Measurements from ENCODE around the gene CYP2B6. TPM values are rescaled to one million over a fixed set of nuclear protein-coding genes. Genes with fewer than 3 reads are reported as not detected.
"Not testable (repeated sequence)": the region's sequence is repeated elsewhere in the genome, so short reads cannot be mapped to it uniquely, and the experiment has no call there.

Gene CYP2B6
- polyA plus RNA-seq, 4 donors: 2.1 to 3.5 (median 2.8) TPM; not detected in 1

GRCh38 chr19:41029524-41030432, 38.7 kb downstream of the CYP2B6 start:
- DNase-seq (ENCODE audit: low read depth in 4 of 4, low spot score in 3 of 4): no peak

- DNase-seq (ENCODE audit: low read depth in 4 of 4, low spot score in 3 of 4): no peak
Measured at GRCh38 chr19:41030651-41031050, 39.6 kb downstream of the CYP2B6 start.

GRCh38 chr19:41031916-41032315, 40.8 kb downstream of the CYP2B6 start:
- DNase-seq (ENCODE audit: low read depth in 4 of 4, low spot score in 3 of 4): no peak

- DNase-seq (ENCODE audit: low read depth in 4 of 4, low spot score in 3 of 4): not testable (repeated sequence)
Measured at GRCh38 chr19:41033324-41033723, 42.2 kb downstream of the CYP2B6 start.

GRCh38 chr19:41039806-41040205, 48.7 kb downstream of the CYP2B6 start:
- no peak for DNase-seq (ENCODE audit: low read depth in 4 of 4, low spot score in 3 of 4)

GRCh38 chr19:41045095-41045494, 54.0 kb downstream of the CYP2B6 start:
- not testable (repeated sequence) for DNase-seq (ENCODE audit: low read depth in 4 of 4, low spot score in 3 of 4)

- no peak for DNase-seq (ENCODE audit: low read depth in 4 of 4, low spot score in 3 of 4)
Measured at GRCh38 chr19:41050426-41050825, 59.3 kb downstream of the CYP2B6 start.

- not testable (repeated sequence) for DNase-seq (ENCODE audit: low read depth in 4 of 4, low spot score in 3 of 4)
Measured at GRCh38 chr19:41052162-41052561, 61.1 kb downstream of the CYP2B6 start.

GRCh38 chr19:41053331-41053730, 62.2 kb downstream of the CYP2B6 start:
- DNase-seq (ENCODE audit: low read depth in 4 of 4, low spot score in 3 of 4): not testable (repeated sequence)

- DNase-seq (ENCODE audit: low read depth in 4 of 4, low spot score in 3 of 4): no peak
Measured at GRCh38 chr19:41064974-41065569, 74.0 kb downstream of the CYP2B6 start.

Other genes with a start within 250 kb of the CYP2B6 start
- gene ACTMAP, start 240.8 kb upstream of the CYP2B6 start, polyA plus RNA-seq (ENCODE audit: insufficient read length in 4 of 4): 10 to 100 TPM in 3 of 4 donors, 1 to 10 TPM in 1; 9.4 to 22.5 (median 16.0) TPM
- 100 to 1,000 TPM in 3 of 4 donors, 10 to 100 TPM in 1; 98.3 to 129 (median 121) TPM for gene SNRPA, start 240.1 kb upstream of the CYP2B6 start, polyA plus RNA-seq (ENCODE audit: insufficient read length in 4 of 4)
- gene MIA, start 215.8 kb upstream of the CYP2B6 start, polyA plus RNA-seq (ENCODE audit: insufficient read length in 4 of 4): 1 to 10 TPM in 3 of 4 donors, under 1 TPM in 1; 0.45 to 2.0 (median 1.7) TPM
- gene RAB4B, start 213.0 kb upstream of the CYP2B6 start, polyA plus RNA-seq (ENCODE audit: insufficient read length in 4 of 4): 10 to 100 TPM in 1 of 4 donors, 1 to 10 TPM in 3; 7.6 to 13.3 (median 8.7) TPM
- 10 to 100 TPM; 62.3 to 84.2 (median 72.5) TPM for gene EGLN2, start 192.1 kb upstream of the CYP2B6 start, polyA plus RNA-seq (ENCODE audit: insufficient read length in 4 of 4)
- gene CYP2A6, start 140.8 kb upstream of the CYP2B6 start, polyA plus RNA-seq (ENCODE audit: insufficient read length in 4 of 4): under 1 TPM in 1 of 4 donors, not detected in 3; 0.24 TPM
- under 1 TPM in 1 of 4 donors, not detected in 3; 0.87 TPM for gene CYP2A7, start 109.1 kb upstream of the CYP2B6 start, polyA plus RNA-seq (ENCODE audit: insufficient read length in 4 of 4)
- gene CYP2A13, start 97.2 kb downstream of the CYP2B6 start, polyA plus RNA-seq (ENCODE audit: insufficient read length in 4 of 4): not detected
- under 1 TPM in 1 of 4 donors, not detected in 3; 0.38 TPM for gene CYP2F1, start 123.2 kb downstream of the CYP2B6 start, polyA plus RNA-seq (ENCODE audit: insufficient read length in 4 of 4)
- under 1 TPM; 0.25 to 0.76 (median 0.46) TPM for gene CYP2S1, start 201.9 kb downstream of the CYP2B6 start, polyA plus RNA-seq (ENCODE audit: insufficient read length in 4 of 4)
- 10 to 100 TPM; 30.0 to 55.5 (median 35.7) TPM for gene AXL, start 227.9 kb downstream of the CYP2B6 start, polyA plus RNA-seq (ENCODE audit: insufficient read length in 4 of 4)

Measured in left renal pelvis (tissue), 4 donors.